H9 (cell line): Measurements from ENCODE around the gene TRMU. TPM values are rescaled to one million over a fixed set of nuclear protein-coding genes. Genes with fewer than 3 reads are reported as not detected.

ENCODE experiments used
- DNase-seq: peaks from one replicate; pipeline ENCODE4 v3.0.0-alpha.2; 2017
- H2AFZ ChIP-seq: one replicate; pipeline ENCODE4 v1.6.1; 2013; ENCODE audit warnings: mild to moderate bottlenecking, low read length, control low read depth, moderate library complexity
- H2AK5ac ChIP-seq: 2 replicates; pipeline ENCODE4 v1.6.1; 2013; ENCODE audit warnings: low read length, control low read depth, mixed read lengths; ENCODE audit not compliant: insufficient read length
- H2BK120ac ChIP-seq: one replicate; pipeline ENCODE4 v1.6.1; 2013; ENCODE audit warnings: low read depth, mild to moderate bottlenecking, low read length, control low read depth, inconsistent platforms; ENCODE audit not compliant: poor library complexity, severe bottlenecking
- H2BK12ac ChIP-seq: 2 replicates; pipeline ENCODE4 v1.6.1; 2013; ENCODE audit warnings: low read length, control low read depth, mixed read lengths, low read depth; ENCODE audit not compliant: insufficient read length
- H2BK15ac ChIP-seq: 2 replicates; pipeline ENCODE4 v1.6.1; 2013; ENCODE audit warnings: low read depth, low read length, control low read depth
- H2BK20ac ChIP-seq: one replicate; pipeline ENCODE4 v1.6.1; 2013; ENCODE audit warnings: low read depth, mild to moderate bottlenecking, low read length, control low read depth, inconsistent platforms; ENCODE audit not compliant: poor library complexity, severe bottlenecking
- H2BK5ac ChIP-seq: 2 replicates; pipeline ENCODE4 v1.6.1; 2013; ENCODE audit warnings: low read length, control low read depth, mixed read lengths; ENCODE audit not compliant: insufficient read length
- H3K14ac ChIP-seq: 2 replicates; pipeline ENCODE4 v1.6.1; 2013; ENCODE audit warnings: low read length, control low read depth; ENCODE audit not compliant: insufficient read depth
- H3K18ac ChIP-seq: 2 replicates; pipeline ENCODE4 v1.6.1; 2013; ENCODE audit warnings: low read depth, mild to moderate bottlenecking, mixed read lengths, low read length, control low read depth; ENCODE audit not compliant: insufficient read length
- H3K23ac ChIP-seq: 2 replicates; pipeline ENCODE4 v1.6.1; 2013; ENCODE audit warnings: low read length, control low read depth, mixed read lengths, low read depth; ENCODE audit not compliant: insufficient read length
- H3K23me2 ChIP-seq: 2 replicates; pipeline ENCODE4 v1.6.1; 2013; ENCODE audit warnings: low read depth, mild to moderate bottlenecking, mixed read lengths, low read length, control low read depth; ENCODE audit not compliant: insufficient read length, poor library complexity, severe bottlenecking
- H3K27ac ChIP-seq: 2 replicates; pipeline ENCODE4 v1.5.1; 2013; ENCODE audit warnings: low read length, control low read depth, mixed read lengths, low read depth; ENCODE audit not compliant: insufficient read length
- H3K27me3 ChIP-seq: 2 replicates; pipeline ENCODE4 v1.6.1; 2013; ENCODE audit warnings: low read length, control low read depth, inconsistent platforms; ENCODE audit not compliant: insufficient read depth
- H3K4ac ChIP-seq: 2 replicates; pipeline ENCODE4 v1.6.1; 2013; ENCODE audit warnings: low read depth, mild to moderate bottlenecking, control low read depth, inconsistent platforms, low read length, moderate library complexity
- H3K4me1 ChIP-seq: 2 replicates; pipeline ENCODE4 v1.6.1; 2013; ENCODE audit warnings: low read length, control low read depth, inconsistent platforms; ENCODE audit not compliant: insufficient read depth
- H3K4me2 ChIP-seq: 2 replicates; pipeline ENCODE4 v1.6.1; 2013; ENCODE audit warnings: low read length, control low read depth, mixed read lengths; ENCODE audit not compliant: insufficient read length, insufficient read depth
- H3K56ac ChIP-seq: 2 replicates; pipeline ENCODE4 v1.6.1; 2013; ENCODE audit warnings: low read depth, mild to moderate bottlenecking, mixed read lengths, low read length, control low read depth; ENCODE audit not compliant: insufficient read length
- H3K79me1 ChIP-seq: 2 replicates; pipeline ENCODE4 v1.6.1; 2013; ENCODE audit warnings: low read depth, mild to moderate bottlenecking, moderate library complexity, low read length, control low read depth, inconsistent platforms; ENCODE audit not compliant: insufficient read depth, poor library complexity, severe bottlenecking
- H3K79me2 ChIP-seq: 2 replicates; pipeline ENCODE4 v1.6.1; 2013; ENCODE audit warnings: low read length, control low read depth, inconsistent platforms; ENCODE audit not compliant: insufficient read depth
- H3K9ac ChIP-seq: 2 replicates; pipeline ENCODE4 v1.6.1; 2013; ENCODE audit warnings: low read length, control low read depth, mixed read lengths; ENCODE audit not compliant: insufficient read length; ENCODE audit errors: extremely low read depth
- H3K9me3 ChIP-seq: one replicate; pipeline ENCODE4 v1.6.1; 2013; ENCODE audit warnings: low read depth, low read length, inconsistent platforms; ENCODE audit not compliant: control insufficient read depth
- H3T11ph ChIP-seq: one replicate; pipeline ENCODE4 v1.6.1; 2013; ENCODE audit warnings: mild to moderate bottlenecking, low read length, control low read depth, inconsistent platforms
- H4K20me1 ChIP-seq: one replicate; pipeline ENCODE4 v1.6.1; 2013; ENCODE audit not compliant: control insufficient read depth, insufficient read length, insufficient read depth
- H4K5ac ChIP-seq: 2 replicates; pipeline ENCODE4 v1.6.1; 2013; ENCODE audit warnings: low read depth, mild to moderate bottlenecking, mixed read lengths, low read length, control low read depth; ENCODE audit not compliant: insufficient read length
- H4K8ac ChIP-seq: replicated peaks from 2 replicates; pipeline ENCODE4 v1.6.1; 2013; ENCODE audit warnings: low read length, control low read depth, mixed read lengths, low read depth; ENCODE audit not compliant: insufficient read length
- H4K91ac ChIP-seq: 2 replicates; pipeline ENCODE4 v1.6.1; 2013; ENCODE audit warnings: low read depth, mild to moderate bottlenecking, moderate library complexity, mixed read lengths, low read length, control low read depth; ENCODE audit not compliant: insufficient read length
- H3K27ac Mint-ChIP-seq, 3 experiments: 2 replicates in 2 of 3; 3 replicates in 1 of 3; pipeline ENCODE4 v1.8.0; 2020 to 2021; ENCODE audit warnings: mixed read lengths in 3 of 3, mild to moderate bottlenecking in 1 of 3, moderate library complexity in 1 of 3
- H3K27me3 Mint-ChIP-seq: 2 replicates; pipeline ENCODE4 v1.8.0; 2021; ENCODE audit warnings: low read depth, mild to moderate bottlenecking, moderate library complexity, mixed read lengths
- H3K36me3 Mint-ChIP-seq, 3 experiments: 2 replicates in 2 of 3; 3 replicates in 1 of 3; pipeline ENCODE4 v1.8.0; 2020 to 2021; ENCODE audit warnings: low read depth in 3 of 3, mixed read lengths in 3 of 3; ENCODE audit not compliant: insufficient read depth in 1 of 3
- H3K4me1 Mint-ChIP-seq, 2 experiments: 2 replicates each; pipeline ENCODE4 v1.8.0; 2020; ENCODE audit warnings: mixed read lengths in 2 of 2
- H3K4me3 Mint-ChIP-seq, 2 experiments: 2 replicates in 1 of 2; 3 replicates in 1 of 2; pipeline ENCODE4 v1.8.0; 2020 to 2021; ENCODE audit warnings: mild to moderate bottlenecking in 2 of 2, mixed read lengths in 2 of 2, moderate library complexity in 1 of 2
- H3K9me3 Mint-ChIP-seq, 2 experiments: 2 replicates in 1 of 2; 3 replicates in 1 of 2; pipeline ENCODE4 v1.8.0; 2020; ENCODE audit warnings: mild to moderate bottlenecking in 2 of 2, mixed read lengths in 2 of 2, moderate library complexity in 1 of 2
- WGBS: extraction: QIAGEN DNeasy Blood & Tissue Kit; methylation state at CpG from one replicate; pipeline ENCODE4 v1.1.7; 2013; ENCODE audit warnings: missing lambda C conversion rate, low lambda C conversion rate, mixed read lengths; ENCODE audit not compliant: insufficient read length; ENCODE audit errors: extremely low coverage; 5-methylcytosine and 5-hydroxymethylcytosine counted together
- total RNA-seq: library from RNA; stranded (reverse); gene quantifications from 2 replicates; pipeline ENCODE4 v1.2.1, GENCODE V29; 2021
- TF ChIP-seq, protein P1 (sequence below): fragments of 200-600 bp; sonication (generic); conservative IDR thresholded peaks from 3 replicates; pipeline ENCODE4 v1.8.0; 2021; ENCODE audit warnings: antibody characterized with exemption, mild to moderate bottlenecking

The TRMU gene
- total RNA-seq, 1 experiment from 2014 or later, result 86.3 TPM

DNA sequence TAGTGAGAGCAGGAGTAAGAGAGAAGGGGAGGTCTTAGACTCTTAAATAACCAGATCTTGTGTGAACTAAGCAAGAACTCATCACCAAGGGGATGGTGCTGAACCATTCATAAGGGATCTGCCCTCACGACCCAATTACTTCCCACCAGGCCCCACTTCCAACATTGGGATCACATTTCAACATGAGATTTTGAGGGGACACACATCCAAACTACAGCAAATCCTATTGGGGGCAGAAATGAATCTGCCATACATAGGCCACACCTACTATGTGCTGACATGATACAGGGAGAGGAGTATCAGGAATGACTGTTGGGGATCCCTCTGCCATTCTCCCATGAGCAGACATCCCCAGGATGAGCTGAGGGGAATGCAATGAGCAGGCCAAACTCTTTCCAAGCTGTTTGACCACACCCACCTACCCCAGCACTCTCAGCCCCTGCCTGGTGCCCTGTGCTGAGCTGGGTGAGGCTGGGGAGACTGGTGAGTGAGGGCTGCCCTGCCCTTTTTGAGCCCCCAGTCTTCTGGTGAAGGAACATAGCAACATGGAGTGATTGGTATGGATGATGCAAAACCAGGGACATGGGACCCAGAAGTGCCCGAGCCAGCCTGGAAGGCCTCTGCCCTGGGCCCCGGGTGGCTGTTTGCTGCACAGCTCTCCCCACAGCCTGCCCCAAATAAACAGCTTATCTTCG is 40.1 kb upstream of the TRMU start:
- Histone ChIP-seq H3K27me3 (no peaks in the 10 kb centered on the region), H2AK5ac (no peak overlapping the region), H3K23me2 (peaks cover 9% of the 10 kb centered on the region), H3K23ac (no peak overlapping the region), H2BK120ac (no peak overlapping the region), H3K18ac (no peak overlapping the region), H3K4me1 (no peaks in the 10 kb centered on the region), H3K9me3 (no peaks in the 10 kb centered on the region), H2BK20ac (no peak overlapping the region), H3K27ac (no peak overlapping the region), H4K91ac (no peak overlapping the region), H3K79me1 (no peaks in the 10 kb centered on the region), H2BK15ac (no peak overlapping the region), H3K56ac (no peak overlapping the region), H3K14ac (no peak overlapping the region), H3K79me2 (no peaks in the 10 kb centered on the region; the same call in 1 of the 2 replicates), H3K9ac (no peak overlapping the region), H4K8ac (no peak overlapping the region), H3K4ac (no peak overlapping the region), H4K5ac (no peak overlapping the region), H2BK5ac (no peak overlapping the region), H2BK12ac (no peak overlapping the region), H4K20me1 (no peaks in the 10 kb centered on the region), H3T11ph (no peak overlapping the region), H2AFZ (no peak overlapping the region), H3K4me2 (peak overlapping the region; percentile 91)
- Mint-ChIP-seq H3K4me3 (peak overlapping the region; percentile 84 to 92), H3K4me1 (peaks cover 23% of the 10 kb centered on the region in 2 experiments), H3K27ac (peak overlapping the region in 2 of 3 experiments; percentile 76 to 96; a peak in 2 of 7 replicates), H3K9me3 (no peaks in the 10 kb centered on the region), H3K27me3 (no peaks in the 10 kb centered on the region), H3K36me3 (peaks cover 10 to 33% (median 30%) of the 10 kb centered on the region in 3 experiments; a peak in 6 of 7 replicates)
- TF ChIP-seq, protein P1, sequence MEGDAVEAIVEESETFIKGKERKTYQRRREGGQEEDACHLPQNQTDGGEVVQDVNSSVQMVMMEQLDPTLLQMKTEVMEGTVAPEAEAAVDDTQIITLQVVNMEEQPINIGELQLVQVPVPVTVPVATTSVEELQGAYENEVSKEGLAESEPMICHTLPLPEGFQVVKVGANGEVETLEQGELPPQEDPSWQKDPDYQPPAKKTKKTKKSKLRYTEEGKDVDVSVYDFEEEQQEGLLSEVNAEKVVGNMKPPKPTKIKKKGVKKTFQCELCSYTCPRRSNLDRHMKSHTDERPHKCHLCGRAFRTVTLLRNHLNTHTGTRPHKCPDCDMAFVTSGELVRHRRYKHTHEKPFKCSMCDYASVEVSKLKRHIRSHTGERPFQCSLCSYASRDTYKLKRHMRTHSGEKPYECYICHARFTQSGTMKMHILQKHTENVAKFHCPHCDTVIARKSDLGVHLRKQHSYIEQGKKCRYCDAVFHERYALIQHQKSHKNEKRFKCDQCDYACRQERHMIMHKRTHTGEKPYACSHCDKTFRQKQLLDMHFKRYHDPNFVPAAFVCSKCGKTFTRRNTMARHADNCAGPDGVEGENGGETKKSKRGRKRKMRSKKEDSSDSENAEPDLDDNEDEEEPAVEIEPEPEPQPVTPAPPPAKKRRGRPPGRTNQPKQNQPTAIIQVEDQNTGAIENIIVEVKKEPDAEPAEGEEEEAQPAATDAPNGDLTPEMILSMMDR, result no peak
- WGBS, result no CpG with 5 or more reads among the region's 4 CpGs
- DNase-seq, result no peak
